ENCODE data around the gene ABCA12. TPM values are rescaled to one million over a fixed set of nuclear protein-coding genes. Genes with fewer than 3 reads are reported as not detected.

The ABCA12 gene
- total RNA-seq, 1 experiment from 2014 or later, result not detected

DNA sequence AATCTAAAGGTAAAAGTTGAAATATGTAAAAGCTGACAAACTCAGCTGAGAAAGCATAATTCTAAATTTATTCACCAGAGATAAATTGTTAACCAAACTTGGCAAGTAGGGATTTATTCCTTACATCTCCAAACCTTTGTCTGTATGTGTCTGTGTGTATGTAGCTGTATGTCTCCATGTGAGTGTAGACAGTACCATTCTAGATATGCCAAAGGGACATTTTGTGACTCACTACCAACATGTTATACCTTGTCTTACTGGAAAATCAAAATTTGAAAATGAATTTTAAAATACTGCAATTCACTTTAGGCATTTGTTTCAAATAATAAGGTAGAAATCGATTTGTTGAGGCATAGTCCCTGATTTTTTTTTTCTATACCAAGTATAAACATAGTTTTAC lies 102.1 kb downstream of the ABCA12 start:
- DNase-seq (ENCODE audit: low read depth), result no peak

DNA sequence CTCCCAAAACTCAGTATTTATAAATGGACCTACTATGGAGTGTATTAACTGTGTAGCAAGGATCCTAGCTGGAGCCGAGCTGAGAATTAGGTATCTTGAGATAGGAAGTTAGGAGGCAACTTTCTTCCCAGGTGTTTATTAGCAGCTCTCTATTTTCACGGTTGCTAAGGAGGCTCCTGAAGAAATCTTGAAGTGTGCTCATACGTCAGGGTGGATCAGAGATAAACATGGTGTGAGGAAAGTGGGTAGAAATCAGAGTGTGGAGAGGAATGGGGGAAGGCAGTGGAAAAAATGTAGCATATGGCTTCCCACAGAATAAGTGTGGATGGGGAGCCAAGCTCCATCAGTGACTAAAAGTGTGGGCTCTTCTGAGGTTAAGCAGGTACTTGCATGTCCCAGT lies 104.3 kb downstream of the ABCA12 start:
- DNase-seq (ENCODE audit: low read depth), result no peak

DNA sequence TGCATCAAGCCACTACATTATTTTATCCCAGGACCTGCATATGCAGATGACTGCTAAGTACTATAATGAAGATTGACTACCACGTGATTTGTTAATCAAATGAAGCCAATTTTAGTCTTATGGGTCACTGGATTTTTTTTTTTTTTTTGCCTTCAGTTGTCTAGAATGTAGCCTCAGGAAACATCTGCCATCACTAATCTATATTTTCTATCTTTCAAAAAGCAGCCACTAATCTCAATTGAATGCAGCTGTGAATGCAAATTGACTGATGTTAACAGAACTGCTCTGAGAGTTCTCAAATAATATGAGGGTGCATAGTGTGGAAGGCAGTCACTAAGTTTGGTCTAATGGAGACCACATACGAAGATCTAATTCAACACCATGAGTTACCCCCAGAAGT lies 106.3 kb downstream of the ABCA12 start:
- no peak for DNase-seq (ENCODE audit: low read depth)

DNA sequence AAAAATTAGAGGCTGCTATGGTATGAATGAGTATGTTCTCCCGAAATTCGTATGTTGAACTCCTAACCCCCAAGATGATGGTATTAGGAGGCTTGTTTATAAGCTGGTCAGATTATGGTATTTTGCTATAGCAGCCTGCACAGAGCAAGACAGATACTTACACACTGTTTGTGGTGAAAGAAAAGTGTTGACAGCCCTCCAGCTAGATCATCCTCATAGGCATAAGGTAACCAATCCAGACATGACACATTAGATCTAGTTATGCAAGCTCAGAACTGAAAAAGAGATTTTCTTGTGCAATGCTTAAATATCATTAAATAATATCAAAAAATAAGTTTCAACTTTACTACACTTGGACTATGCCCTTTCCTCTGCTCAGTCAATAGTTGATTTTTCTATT lies 107.1 kb downstream of the ABCA12 start:
- DNase-seq (ENCODE audit: low read depth), result no peak

DNA sequence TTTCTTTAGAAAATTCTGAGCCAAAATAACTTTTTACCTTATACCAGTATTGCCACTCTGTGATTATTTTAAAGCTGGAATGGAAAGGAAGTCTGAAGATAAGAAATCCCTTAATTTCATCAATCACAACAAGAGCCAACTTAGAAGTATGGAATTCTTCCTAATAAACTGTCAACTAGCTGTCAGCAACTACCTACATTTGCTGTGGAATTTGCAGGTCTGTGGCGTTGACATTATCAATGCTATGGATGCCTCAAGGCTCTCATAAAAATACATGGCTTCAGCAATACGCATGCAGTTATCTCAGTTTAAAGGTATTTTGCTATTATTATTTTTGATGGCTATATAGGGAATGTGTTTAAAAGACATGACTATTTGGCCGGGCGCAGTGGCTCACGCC lies 108.5 kb downstream of the ABCA12 start:
- DNase-seq (ENCODE audit: low read depth), result no peak

DNA sequence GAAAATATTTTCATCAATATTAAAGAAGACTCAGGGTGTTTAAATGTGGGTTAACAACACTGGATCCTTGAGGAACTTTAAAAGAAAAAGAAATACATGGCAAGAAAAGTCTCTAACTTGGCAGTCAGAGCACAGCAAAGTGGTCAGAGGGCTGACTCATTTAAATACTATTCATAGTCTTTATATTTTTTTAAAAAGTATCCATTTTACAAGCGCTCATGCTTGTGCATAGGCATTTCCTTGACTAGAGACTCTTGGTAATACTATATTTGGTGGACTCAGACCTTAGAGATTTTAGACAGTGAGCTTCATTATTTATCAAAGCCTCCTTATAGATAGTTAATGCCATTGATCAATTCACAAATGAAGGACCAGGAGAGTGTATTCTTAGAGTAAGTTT lies 110.2 kb downstream of the ABCA12 start:
- DNase-seq (ENCODE audit: low read depth), result peak; percentile 2

DNA sequence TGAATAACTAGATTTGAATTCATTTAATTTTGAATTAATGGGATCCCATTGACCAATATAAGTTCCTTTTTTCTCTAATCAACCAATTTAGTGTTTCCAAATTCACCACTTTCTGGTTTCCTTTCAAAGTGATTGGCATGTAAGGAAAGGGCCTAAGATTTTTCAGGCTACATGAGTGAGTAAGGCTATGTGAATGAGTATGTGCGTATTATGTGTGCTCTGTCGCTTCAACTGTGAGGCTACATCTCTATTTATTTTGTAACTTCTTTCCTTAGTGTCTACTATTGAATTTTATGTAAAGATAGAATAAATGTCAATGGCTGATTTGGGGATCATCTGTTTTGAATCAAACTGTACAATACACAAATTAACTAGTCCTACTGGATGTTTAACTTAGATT lies 110.6 kb downstream of the ABCA12 start:
- no peak for DNase-seq (ENCODE audit: low read depth)

DNA sequence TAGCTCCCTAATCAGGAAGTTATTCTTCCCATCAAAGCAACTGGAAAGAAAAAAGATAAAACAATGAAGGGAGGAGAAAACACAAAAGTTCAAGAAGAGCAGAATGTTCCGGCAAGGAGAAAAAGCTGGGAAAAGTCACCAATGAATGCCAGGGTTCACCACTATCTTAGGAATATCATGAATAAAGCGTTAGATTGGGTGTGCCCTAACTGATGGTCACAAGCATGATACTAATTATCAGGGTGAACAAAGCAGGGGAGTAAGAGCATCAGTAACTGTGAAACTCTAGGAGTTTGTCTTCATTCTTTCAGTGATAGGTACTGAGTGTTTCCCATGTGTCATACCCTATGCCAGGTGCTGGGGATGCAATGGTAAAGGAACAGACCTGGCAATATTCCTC lies 115.5 kb downstream of the ABCA12 start:
- DNase-seq (ENCODE audit: low read depth), result no peak

DNA sequence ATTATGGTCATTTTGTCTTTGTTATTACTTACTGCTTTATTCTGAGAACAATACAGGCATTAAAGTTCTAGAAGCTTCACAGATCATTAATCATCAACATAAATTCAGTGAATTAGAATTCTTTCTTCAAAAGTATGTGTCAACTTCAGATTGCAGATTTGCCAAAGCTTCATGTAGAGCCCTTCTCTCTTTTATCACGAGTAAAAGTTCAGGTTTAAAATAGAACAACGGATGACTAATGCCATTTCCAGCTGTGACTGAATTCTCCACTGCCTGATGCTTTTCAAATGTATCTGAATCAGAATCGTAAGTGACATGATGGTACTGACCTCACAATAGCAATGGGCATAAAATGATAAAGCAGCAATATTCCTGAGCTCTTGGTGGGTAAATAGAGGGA lies 116.0 kb downstream of the ABCA12 start:
- DNase-seq (ENCODE audit: low read depth), result peak; percentile 5

DNA sequence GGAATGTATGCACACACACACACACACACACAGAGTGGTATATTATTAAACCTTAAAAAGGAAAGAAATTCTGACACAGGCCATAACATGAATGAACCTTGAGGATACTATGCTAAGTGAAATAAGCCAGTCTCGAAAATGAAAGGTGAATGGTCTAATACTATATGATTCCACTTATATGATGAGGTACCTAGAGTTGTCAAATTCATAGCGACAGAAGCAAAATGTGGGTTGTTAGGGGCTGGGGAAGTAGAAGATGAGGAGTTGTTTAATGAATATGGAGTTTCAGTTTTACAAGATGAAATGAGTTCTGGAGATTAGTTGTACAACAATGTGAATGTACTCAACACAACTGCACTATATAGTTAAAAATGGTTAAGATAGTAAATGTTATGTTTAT lies 118.1 kb downstream of the ABCA12 start:
- no peak for DNase-seq (ENCODE audit: low read depth)

DNA sequence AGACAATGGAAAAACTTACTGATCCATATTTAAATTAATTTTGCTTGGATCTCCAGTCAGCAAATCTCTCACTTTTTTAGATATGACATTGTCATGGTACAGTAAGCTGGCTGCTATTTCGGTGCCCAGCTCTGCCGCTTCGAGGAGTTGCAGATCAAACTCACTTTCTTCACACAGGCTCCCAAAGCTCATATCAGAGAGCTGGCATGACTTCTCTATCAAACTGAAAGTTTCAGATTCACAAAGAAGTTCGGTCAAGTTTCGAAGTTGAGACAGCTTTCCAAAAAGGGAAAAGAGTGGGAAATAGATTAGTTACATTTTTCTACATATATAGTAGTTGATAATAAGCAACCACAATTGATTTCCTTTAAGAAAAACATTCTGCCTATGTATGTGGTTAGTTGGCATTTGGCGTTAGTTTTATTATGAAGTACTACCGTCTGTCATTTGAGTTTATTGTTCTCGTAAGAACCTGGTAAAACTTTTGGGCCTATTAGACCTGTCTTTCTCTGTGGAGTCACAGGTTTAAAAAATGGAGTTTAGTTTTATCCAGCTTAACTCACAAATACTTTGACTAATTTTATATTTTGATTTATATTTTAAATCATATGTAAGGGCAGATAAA lies 118.8 kb downstream of the ABCA12 start:
- no peak for DNase-seq (ENCODE audit: low read depth)

DNA sequence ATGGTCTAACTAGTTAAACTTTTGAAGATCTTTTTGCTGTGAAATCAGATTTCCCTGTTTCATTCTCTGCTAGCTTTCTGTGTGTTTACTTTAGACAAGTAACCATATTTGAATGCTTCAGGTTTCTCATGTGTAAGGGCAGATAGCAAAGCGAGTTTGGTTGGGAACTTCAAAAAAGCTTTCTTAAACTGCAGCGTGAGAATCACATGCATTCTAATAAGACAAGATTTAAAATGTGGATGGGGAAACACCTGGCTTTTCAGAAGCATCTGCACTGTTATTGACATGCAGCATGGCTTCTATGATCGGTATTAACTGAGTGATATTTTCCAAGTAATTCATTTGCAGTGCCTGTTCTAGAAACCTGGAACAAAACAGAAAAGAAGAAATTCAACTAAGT lies 119.3 kb downstream of the ABCA12 start:
- no peak for DNase-seq (ENCODE audit: low read depth)

DNA sequence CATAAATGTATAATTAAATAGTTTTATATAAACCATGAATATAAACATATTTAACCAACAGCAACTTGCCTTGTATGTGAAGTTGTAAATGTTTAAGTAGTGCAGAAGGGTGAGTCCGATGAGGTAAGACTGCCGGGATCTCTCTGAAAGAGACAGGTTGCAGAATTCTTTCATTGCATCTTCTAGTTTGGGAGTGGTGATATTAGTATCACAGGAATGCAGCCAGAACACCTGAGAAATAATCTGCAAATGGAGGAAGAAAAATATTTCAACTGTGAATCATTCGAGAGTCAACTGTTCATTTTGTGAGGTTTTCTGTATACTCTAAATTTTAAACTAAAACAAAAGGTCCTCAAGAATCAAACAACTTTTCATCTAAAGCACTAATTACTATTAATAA lies 123.0 kb downstream of the ABCA12 start:
- no peak for DNase-seq (ENCODE audit: low read depth)

DNA sequence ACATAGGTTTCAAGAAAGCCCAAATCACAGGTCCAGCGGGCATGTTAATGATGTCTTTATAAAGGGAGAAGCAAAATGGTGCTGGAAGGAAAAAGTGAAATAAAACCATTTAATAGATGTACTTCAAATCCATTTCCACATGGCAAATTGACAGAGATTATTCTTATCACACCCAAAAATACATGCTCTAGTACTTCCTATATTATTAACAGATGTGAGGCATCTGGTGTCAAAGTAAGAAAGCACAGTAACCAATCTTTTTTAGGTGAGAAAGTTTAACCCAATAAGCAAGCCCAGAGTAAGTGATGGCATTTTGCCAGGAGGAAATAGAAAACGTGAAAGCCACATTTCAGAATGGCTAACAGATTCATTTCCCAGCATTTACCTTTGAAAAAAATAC lies 128.0 kb downstream of the ABCA12 start:
- DNase-seq (ENCODE audit: low read depth), result no peak

DNA sequence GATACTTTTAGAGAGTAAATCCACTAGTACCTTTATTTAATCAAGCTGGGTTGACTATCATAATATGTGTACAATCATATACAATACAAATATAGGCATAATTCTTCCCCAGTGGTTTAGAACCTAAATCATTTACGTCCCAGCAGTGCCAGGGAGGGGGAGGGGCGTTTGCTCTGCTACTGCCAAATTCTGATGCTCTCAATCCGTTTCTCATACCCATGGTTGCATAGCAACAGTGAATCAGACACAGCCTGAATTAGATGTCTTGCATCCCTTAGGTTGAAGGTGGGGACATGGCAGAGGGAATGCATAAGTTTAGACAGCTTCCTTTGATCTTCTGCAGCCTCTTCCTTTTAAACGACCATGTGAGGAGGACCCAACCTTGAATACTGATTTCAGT lies 135.4 kb downstream of the ABCA12 start:
- DNase-seq (ENCODE audit: low read depth), result no peak

DNA sequence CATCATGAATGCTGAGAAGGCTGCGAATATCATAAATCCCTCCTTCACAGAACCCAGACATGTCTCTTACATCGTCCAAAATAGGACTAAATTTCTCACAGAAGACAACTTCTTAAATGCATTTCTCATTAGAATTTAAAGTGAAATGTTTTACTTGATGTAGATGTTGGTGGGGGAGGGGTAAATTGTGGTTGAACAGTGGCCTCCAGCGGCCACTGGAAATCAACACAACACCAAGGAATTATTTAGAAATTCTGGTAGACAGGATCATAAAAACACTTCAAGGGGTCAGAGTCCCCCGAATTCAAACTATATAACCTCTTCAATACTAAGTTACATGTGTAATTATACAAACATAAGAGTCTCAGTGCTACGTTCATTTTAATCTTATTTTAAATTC lies 135.9 kb downstream of the ABCA12 start:
- DNase-seq (ENCODE audit: low read depth), result peak; percentile 25

DNA sequence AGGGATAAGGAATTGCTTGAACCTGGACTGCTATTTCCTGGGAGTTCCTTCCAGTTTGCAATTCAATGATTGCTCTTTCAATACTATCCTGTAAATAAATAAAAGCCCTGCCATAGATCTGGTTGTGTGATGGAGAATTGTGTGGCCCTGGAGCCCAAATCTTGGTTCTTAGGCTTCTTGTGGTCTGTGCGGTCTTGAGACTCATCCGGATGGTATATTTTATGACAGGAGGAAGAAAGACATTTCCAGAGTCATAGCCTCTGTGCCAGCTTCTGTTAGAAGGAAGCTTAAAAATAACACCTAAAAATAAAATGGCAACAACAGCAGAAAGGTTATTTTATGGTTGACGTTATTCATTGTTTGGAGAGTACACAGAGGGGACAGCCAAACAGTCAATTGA lies 137.7 kb downstream of the ABCA12 start:
- peak; percentile 2 for DNase-seq (ENCODE audit: low read depth)

DNA sequence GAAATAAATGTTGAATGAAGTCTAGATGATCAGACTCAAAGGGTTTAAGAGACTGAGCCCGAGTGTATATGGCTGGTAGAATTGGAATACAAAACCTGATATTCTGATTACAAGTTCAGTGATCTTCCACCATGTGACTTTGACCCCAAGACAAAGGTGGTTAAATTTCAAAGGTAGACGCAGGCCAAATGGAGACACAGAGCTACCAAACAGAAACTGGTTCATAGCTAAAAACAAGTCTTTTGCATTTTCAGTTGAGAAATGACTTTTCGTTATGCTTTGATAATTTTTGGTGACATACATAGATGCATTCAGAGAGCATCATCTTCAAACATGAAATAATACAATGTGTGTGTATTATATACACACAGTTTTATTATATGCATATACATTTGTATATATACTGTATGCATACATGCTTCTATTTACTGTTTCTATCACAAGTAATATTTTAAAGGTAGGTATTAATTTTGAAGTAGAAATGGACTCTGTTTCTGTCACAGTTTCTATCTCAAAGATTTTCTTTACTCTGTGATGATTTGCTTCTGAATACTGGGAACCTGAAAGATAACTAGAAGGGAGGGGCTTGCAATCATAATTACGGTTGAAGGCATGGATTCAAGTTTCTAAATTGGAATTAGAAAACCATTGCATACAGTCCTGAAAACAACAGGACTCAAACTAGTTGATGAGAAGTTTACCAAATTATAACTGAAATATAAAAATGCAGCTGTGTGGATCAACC lies 142.3 kb downstream of the ABCA12 start:
- DNase-seq (ENCODE audit: low read depth), result no peak

DNA sequence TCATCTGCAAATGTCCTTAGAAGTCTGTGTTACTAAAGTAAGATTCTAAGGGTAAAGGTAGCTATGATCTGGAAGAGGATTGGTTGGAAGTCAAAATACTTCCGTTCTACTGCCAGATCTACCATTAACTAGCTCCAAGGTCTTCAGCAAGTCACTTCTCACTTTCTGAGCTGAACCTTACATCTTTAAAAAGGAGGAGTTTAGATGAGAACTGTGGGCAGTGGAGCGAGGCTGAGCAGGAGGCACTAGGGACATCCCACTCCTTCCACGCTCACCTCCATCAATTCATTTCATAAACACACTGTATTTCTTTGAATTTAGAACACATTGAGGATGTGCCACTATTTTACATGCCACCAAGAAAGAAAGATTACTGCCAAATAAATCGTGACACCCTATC lies 143.0 kb downstream of the ABCA12 start:
- DNase-seq (ENCODE audit: low read depth), result no peak

DNA sequence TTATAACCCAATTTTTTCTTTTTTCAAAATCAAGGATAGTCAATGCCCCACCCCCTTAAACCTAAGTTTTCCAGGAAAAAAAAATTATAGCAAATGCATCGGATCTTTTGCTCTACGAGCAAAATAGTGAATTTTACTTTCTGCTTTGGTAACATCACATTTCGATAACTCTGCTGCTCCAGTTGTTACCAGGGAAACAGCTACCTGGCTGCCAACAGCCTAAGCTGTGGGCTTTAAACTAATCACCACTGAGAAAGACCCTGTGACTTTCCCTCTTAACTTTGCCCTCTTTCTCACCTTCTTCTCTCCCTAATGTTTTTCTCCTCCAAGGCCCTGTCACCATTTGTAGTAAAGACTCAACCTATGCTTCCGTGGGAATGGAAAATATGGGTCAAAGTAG lies 145.5 kb downstream of the ABCA12 start:
- DNase-seq (ENCODE audit: low read depth), result no peak

DNA sequence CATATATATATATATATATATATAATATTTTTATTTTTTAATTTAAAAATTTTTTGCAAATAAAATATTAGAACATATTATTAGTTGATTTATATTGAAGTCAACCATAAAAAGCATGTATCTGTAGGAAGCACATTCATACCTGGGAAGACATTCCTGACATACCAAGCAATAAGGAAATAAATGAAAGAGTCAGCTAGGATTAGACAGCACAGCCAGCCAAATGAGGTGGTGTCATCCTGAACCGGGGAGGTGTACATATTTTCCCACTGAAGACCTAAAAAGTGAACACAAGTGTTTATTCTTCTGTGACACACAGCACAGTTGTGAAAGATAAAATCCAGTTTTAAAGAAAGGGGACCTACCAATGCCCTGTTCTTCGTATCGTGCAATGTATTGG lies 149.2 kb downstream of the ABCA12 start:
- DNase-seq (ENCODE audit: low read depth), result no peak

DNA sequence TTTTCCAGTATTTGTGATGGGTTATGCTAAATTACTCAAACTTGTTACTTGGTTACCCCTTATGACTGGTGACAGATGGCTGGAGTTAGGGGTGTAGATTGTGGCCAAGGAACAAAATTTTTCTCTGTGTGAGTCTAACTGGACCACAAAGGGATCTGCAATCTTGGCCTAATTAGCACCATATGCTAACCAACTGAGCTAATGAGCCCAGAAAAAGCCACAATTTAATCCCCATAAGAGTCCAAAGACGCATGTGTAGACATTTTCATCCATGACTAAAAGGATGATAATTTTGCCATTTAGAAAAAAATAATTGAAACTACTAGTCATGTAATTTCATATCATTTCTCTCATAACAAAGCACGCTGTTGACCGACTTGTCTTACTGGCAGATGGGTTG lies 151.2 kb downstream of the ABCA12 start:
- DNase-seq (ENCODE audit: low read depth), result no peak

DNA sequence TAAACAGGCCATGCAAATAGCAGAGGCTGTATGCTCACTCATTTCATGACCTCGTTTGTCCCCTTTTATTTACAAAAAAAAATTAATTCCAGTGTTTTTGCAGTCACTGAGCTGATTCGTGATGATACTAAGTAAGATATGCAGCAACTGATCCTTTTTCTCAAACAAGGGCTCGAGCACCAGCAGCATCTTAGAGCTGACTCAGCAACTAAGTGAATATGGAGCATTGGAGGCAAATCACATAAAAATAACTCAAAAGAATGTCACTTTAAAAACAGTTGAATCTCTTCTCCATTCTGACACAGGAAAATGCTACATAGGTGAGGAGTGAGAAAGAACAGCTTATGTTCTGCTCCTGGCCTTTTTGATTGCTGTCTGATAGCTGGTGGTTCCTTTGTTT lies 152.8 kb downstream of the ABCA12 start:
- DNase-seq (ENCODE audit: low read depth), result no peak

DNA sequence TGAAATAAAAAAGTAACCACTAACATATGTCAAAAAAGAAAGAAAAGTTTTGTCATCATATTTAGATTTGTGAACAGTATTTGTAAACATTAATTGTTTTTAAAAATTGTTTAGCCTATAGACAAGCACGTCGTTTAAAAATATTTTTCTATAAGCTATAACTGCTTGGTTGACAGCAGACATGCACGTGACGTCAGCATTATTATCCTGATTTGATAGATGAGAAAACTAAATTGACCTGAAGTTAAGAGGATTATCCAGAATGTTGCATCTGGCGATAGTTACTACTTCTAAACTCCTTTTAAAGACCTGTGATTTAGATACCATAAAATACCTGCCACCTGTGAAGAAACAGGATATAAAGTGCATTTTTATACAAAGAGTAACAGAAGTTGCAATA lies 172.0 kb downstream of the ABCA12 start:
- DNase-seq (ENCODE audit: low read depth), result no peak
